Loucy (cell line): ENCODE data around the gene SFTPB.

Source experiments
- H2AFZ ChIP-seq: fragments of 200-600 bp; sonication (generic); 2 replicates; pipeline ENCODE4 v1.6.0; 2016; ENCODE audit warnings: antibody characterized with exemption, mild to moderate bottlenecking, low read length, moderate library complexity
- H3F3A ChIP-seq: fragments of 200-600 bp; 2 replicates; pipeline ENCODE4 v1.6.0; 2016; ENCODE audit warnings: antibody characterized with exemption, low read depth, mild to moderate bottlenecking
- H3K27me3 ChIP-seq: fragments of 200-600 bp; sonication (generic); 2 replicates; pipeline ENCODE4 v1.6.1; 2014; ENCODE audit warnings: low read length, mild to moderate bottlenecking; ENCODE audit not compliant: insufficient read depth, poor library complexity, severe bottlenecking
- H3K36me3 ChIP-seq: fragments of 200-600 bp; sonication (generic); 2 replicates; pipeline ENCODE4 v1.6.1; 2016; ENCODE audit warnings: low read length; ENCODE audit not compliant: insufficient read depth
- H3K4me1 ChIP-seq: fragments of 200-600 bp; sonication (generic); 2 replicates; pipeline ENCODE4 v1.5.1; 2014; ENCODE audit warnings: low read length, mild to moderate bottlenecking; ENCODE audit not compliant: insufficient read depth, poor library complexity, severe bottlenecking
- H3K4me2 ChIP-seq: fragments of 200-600 bp; sonication (generic); 2 replicates; pipeline ENCODE4 v1.6.0; 2014; ENCODE audit warnings: antibody characterized with exemption, low read length, low read depth, mild to moderate bottlenecking; ENCODE audit not compliant: poor library complexity, severe bottlenecking
- H3K4me3 ChIP-seq: fragments of 200-600 bp; sonication (generic); 2 replicates; pipeline ENCODE4 v1.5.1; 2014; ENCODE audit warnings: low read length, mild to moderate bottlenecking, mixed read lengths; ENCODE audit not compliant: poor library complexity, severe bottlenecking
- H3K79me2 ChIP-seq: fragments of 200-600 bp; sonication (generic); 2 replicates; pipeline ENCODE4 v1.6.1; 2014; ENCODE audit warnings: low read length; ENCODE audit not compliant: insufficient read depth
- H3K9ac ChIP-seq: fragments of 200-600 bp; sonication (generic); 2 replicates; pipeline ENCODE4 v1.6.0; 2014; ENCODE audit warnings: mild to moderate bottlenecking, low read depth, low read length, moderate library complexity; ENCODE audit not compliant: poor library complexity, severe bottlenecking
- H3K9me2 ChIP-seq: fragments of 200-600 bp; sonication (generic); replicated peaks from 2 replicates; pipeline ENCODE4 v1.6.1; 2016; ENCODE audit warnings: low read depth, low read length, mixed read lengths
- H3K9me3 ChIP-seq: fragments of 200-600 bp; sonication (generic); 2 replicates; pipeline ENCODE4 v1.6.1; 2014; ENCODE audit warnings: mild to moderate bottlenecking, antibody characterized with exemption, low read length, low read depth; ENCODE audit not compliant: insufficient read depth
- H4K20me1 ChIP-seq: fragments of 200-600 bp; sonication (generic); 2 replicates; pipeline ENCODE4 v1.6.0; 2014; ENCODE audit warnings: antibody characterized with exemption, low read length, mild to moderate bottlenecking; ENCODE audit not compliant: insufficient read depth, poor library complexity, severe bottlenecking
- EZH2phosphoT487 ChIP-seq: fragments of 200-600 bp; IDR thresholded peaks from 2 replicates; pipeline ENCODE4 v1.6.1; 2018; ENCODE audit warnings: antibody characterized with exemption, mild to moderate bottlenecking, moderate library complexity, borderline replicate concordance
- TF ChIP-seq, protein P1 (sequence below): fragments of 200-600 bp; sonication (generic); conservative IDR thresholded peaks from 2 replicates; pipeline ENCODE4 v1.5.1; 2014; ENCODE audit warnings: mild to moderate bottlenecking, antibody characterized with exemption, low read length

Gene SFTPB

DNA sequence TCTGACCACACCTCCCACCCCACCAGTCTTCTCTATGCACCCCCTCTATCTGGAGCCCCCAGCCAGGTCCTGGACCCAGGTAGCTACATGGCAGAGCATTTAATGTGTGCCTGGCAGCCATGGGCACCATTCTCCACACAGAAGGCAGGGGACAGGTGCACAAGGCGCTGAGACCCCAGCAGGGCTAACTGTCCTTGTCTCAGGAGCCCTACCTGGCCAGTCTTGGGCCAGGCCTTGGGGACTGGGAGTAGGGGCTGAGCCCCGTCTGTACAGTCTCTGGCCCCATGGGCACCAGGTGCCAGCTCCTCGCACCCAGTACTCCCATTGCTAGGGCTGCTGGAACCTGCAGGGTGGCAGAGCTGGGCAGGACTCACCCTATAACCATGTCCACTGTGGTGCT, 29.1 kb upstream of the SFTPB start:
- H3K27me3 ChIP-seq, result no peaks in the 10 kb centered on the region
- no peak overlapping the region for H2AFZ ChIP-seq
- TF ChIP-seq, protein P1, sequence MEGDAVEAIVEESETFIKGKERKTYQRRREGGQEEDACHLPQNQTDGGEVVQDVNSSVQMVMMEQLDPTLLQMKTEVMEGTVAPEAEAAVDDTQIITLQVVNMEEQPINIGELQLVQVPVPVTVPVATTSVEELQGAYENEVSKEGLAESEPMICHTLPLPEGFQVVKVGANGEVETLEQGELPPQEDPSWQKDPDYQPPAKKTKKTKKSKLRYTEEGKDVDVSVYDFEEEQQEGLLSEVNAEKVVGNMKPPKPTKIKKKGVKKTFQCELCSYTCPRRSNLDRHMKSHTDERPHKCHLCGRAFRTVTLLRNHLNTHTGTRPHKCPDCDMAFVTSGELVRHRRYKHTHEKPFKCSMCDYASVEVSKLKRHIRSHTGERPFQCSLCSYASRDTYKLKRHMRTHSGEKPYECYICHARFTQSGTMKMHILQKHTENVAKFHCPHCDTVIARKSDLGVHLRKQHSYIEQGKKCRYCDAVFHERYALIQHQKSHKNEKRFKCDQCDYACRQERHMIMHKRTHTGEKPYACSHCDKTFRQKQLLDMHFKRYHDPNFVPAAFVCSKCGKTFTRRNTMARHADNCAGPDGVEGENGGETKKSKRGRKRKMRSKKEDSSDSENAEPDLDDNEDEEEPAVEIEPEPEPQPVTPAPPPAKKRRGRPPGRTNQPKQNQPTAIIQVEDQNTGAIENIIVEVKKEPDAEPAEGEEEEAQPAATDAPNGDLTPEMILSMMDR, result no peak
- no peak for TF ChIP-seq EZH2phosphoT487

GRCh38 chr2:85695691-85696668, 28.0 kb upstream of the SFTPB start:
- Histone ChIP-seq H3K27me3 (no peaks in the 10 kb centered on the region), H3K9ac (no peak overlapping the region), H3K79me2 (no peaks in the 10 kb centered on the region), H2AFZ (no peak overlapping the region), H3K9me2 (no peaks in the 10 kb centered on the region), H3K4me1 (peaks cover 9% of the 10 kb centered on the region), H3K36me3 (no peaks in the 10 kb centered on the region), H3F3A (no peaks in the 10 kb centered on the region), H3K4me2 (no peak overlapping the region), H4K20me1 (no peaks in the 10 kb centered on the region), H3K9me3 (no peaks in the 10 kb centered on the region), H3K4me3 (no peak overlapping the region)
- TF ChIP-seq, protein P1, result no peak

More for the DNA sequence above, 29.1 kb upstream of the SFTPB start:
- Histone ChIP-seq H3K4me3 (no peak overlapping the region), H3K9ac (no peak overlapping the region), H3K4me1 (peaks cover 9% of the 10 kb centered on the region), H3K9me3 (no peaks in the 10 kb centered on the region), H3K4me2 (no peak overlapping the region), H3K36me3 (no peaks in the 10 kb centered on the region), H4K20me1 (no peaks in the 10 kb centered on the region), H3K79me2 (no peaks in the 10 kb centered on the region), H3K9me2 (no peaks in the 10 kb centered on the region), H3F3A (no peaks in the 10 kb centered on the region)

- Histone ChIP-seq H3K79me2 (no peaks in the 10 kb centered on the region), H2AFZ (no peak overlapping the region), H3K4me3 (no peak overlapping the region), H4K20me1 (no peaks in the 10 kb centered on the region), H3K36me3 (no peaks in the 10 kb centered on the region), H3K9me2 (no peaks in the 10 kb centered on the region), H3K27me3 (no peaks in the 10 kb centered on the region), H3K4me2 (no peak overlapping the region), H3F3A (no peaks in the 10 kb centered on the region), H3K9ac (no peak overlapping the region), H3K4me1 (peaks cover 9% of the 10 kb centered on the region), H3K9me3 (no peaks in the 10 kb centered on the region)
- TF ChIP-seq, protein P1, result no peak
- TF ChIP-seq EZH2phosphoT487, result no peak
Measured at GRCh38 chr2:85695121-85695520, 27.1 kb upstream of the SFTPB start.
